Ascending aorta (tissue), 2 donors: Measurements from ENCODE around the gene CASZ1. TPM values are rescaled to one million over a fixed set of nuclear protein-coding genes. Genes with fewer than 3 reads are reported as not detected.

ENCODE experiments used
- DNase-seq, 2 donors: peaks; one replicate each; pipeline ENCODE4 v3.0.0-alpha.2; 2019; ENCODE audit warnings: low spot score in 2 of 2
- H3K27ac ChIP-seq, 2 donors: fragments of 200-600 bp; sonication (generic); one replicate each; pipeline ENCODE4 v1.5.1; 2016 to 2017; ENCODE audit warnings: mild to moderate bottlenecking in 1 of 2
- H3K27me3 ChIP-seq: fragments of 200-600 bp; sonication (generic); one replicate; pipeline ENCODE4 v1.5.1; 2017
- H3K36me3 ChIP-seq, 2 donors: fragments of 200-600 bp; sonication (generic); one replicate each; pipeline ENCODE4 v1.5.1; 2016
- H3K4me1 ChIP-seq, 2 donors: fragments of 200-600 bp; sonication (generic); one replicate each; pipeline ENCODE4 v1.5.1; 2016 to 2017; ENCODE audit warnings: mild to moderate bottlenecking in 1 of 2
- H3K4me3 ChIP-seq, 2 donors: fragments of 200-600 bp; sonication (generic); one replicate each; pipeline ENCODE4 v1.5.1; 2016 to 2017; ENCODE audit warnings: mild to moderate bottlenecking in 1 of 2
- H3K9me3 ChIP-seq, 2 donors: fragments of 200-600 bp; sonication (generic); one replicate each; pipeline ENCODE4 v1.5.1; 2016
- intact Hi-C: fragments of 100-400 bp; cut with DNase I; formaldehyde crosslinking; loops from one replicate; pipeline ENCODE4 v1.15.1; 2023
- total RNA-seq: library from RNA; depleted of rRNA; stranded (reverse); fragments of >200 nt; gene quantifications from one replicate; pipeline ENCODE4 v1.1.0, GENCODE V29; 2016
- TF ChIP-seq, protein P1 (sequence below), 3 experiments: fragments of 200-600 bp in 2 of 3; fragments of 450-650 bp in 1 of 3; sonication (generic) in 2 of 3; IDR thresholded peaks; one replicate each; pipeline ENCODE4 v1.5.1; 2016 to 2019; ENCODE audit warnings: antibody characterized with exemption in 3 of 3, mild to moderate bottlenecking in 1 of 3, moderate library complexity in 1 of 3

Gene CASZ1
- total RNA-seq, 1 donor from 2014 or later = 25.8 TPM

DNA sequence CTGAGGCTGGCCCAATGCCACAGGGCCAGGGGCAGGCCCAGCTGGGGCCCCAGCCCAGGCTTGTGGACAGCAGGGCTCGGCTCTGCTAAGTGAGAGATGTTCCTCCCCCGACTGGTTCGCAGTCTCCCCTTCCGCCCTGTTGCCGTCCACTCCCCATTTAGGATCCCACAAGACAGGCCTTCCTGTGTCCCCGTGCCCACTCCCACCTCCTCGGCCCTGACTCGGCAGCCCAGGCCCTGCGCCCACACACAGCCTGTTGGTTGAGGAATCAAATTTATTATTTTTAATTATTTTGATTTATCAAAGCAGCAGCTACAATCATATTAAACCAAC, 78.4 kb downstream of the CASZ1 start:
- TF ChIP-seq, protein P1, sequence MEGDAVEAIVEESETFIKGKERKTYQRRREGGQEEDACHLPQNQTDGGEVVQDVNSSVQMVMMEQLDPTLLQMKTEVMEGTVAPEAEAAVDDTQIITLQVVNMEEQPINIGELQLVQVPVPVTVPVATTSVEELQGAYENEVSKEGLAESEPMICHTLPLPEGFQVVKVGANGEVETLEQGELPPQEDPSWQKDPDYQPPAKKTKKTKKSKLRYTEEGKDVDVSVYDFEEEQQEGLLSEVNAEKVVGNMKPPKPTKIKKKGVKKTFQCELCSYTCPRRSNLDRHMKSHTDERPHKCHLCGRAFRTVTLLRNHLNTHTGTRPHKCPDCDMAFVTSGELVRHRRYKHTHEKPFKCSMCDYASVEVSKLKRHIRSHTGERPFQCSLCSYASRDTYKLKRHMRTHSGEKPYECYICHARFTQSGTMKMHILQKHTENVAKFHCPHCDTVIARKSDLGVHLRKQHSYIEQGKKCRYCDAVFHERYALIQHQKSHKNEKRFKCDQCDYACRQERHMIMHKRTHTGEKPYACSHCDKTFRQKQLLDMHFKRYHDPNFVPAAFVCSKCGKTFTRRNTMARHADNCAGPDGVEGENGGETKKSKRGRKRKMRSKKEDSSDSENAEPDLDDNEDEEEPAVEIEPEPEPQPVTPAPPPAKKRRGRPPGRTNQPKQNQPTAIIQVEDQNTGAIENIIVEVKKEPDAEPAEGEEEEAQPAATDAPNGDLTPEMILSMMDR (IDR thresholded peaks at IDR 0.05) = no peak
- peaks cover 0 to 4% of the 10 kb centered on the region in 2 donors for H3K4me1 ChIP-seq
- no peak overlapping the region for H3K4me3 ChIP-seq
- no peak overlapping the region for H3K27ac ChIP-seq
- H3K9me3 ChIP-seq = no peaks in the 10 kb centered on the region
- intact Hi-C loops = no loop called here
- no peak for DNase-seq
- H3K27me3 ChIP-seq = no peaks in the 10 kb centered on the region
- H3K36me3 ChIP-seq = no peaks in the 10 kb centered on the region

DNA sequence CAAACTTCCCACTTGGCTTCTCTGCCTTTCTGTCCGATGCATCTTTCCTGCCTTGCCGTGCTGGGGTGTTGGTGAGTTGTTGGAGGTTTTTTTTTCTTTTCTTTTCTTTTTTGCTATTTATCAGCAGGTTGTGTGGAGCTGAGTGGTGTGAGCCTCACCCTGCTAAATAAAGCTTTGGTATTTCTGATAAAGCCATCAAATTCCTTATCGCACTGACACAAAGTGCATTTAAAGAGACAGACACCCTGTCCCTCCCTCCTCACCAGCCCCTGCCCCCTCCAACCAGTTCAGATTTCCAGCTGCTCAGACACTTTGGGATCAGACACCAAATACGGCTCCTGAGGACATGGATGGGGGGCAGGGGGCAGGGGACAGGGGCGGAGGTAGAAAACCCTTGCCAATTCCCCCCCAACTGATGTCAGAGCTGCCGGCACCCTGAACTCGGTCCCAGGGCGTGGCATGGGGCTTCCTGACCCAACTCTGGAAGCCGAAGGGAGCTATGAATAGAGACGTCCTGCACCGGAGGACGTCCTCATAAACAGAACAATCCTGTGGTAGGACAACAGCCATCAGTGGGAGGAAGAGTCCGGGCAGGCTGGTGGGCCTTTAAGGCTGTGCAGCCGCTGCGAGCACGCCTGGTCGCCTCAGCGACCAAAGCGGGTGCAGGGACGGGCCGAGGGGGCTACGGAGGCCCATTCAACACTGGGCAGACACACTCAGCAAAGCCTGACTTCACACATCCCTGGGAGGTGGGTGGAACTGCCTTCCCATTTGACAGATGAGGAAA, 79.0 kb downstream of the CASZ1 start:
- Histone ChIP-seq H3K27ac (no peak overlapping the region), H3K36me3 (no peaks in the 10 kb centered on the region), H3K4me3 (no peak overlapping the region), H3K4me1 (peaks cover 0 to 4% of the 10 kb centered on the region in 2 donors), H3K9me3 (no peaks in the 10 kb centered on the region), H3K27me3 (no peaks in the 10 kb centered on the region)
- DNase-seq = no peak
- TF ChIP-seq, protein P1 (IDR thresholded peaks at IDR 0.05) = no peak
- intact Hi-C loops = no loop called here

DNA sequence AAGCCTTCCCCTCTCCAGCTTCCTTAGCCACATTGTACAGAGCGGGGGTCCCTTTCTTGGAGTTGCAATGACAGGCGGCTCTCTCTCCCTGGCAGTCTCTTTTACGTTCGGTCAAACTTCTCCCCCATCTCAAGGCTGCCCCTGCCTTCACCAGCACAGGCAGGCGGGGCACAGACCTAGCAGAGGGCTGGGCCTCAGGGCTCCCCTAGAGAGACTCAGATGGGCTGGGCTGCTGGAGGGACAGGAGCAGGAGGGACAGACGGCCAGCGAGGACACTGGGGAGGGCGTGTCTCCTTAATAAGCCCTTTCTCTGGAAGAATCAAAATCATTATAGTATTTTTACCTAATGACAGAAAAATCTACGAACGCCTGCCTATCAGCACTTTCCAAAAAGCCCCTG, 79.6 kb downstream of the CASZ1 start:
- H3K4me3 ChIP-seq = no peak overlapping the region
- peaks cover 0 to 4% of the 10 kb centered on the region in 2 donors for H3K4me1 ChIP-seq
- no peaks in the 10 kb centered on the region for H3K27me3 ChIP-seq
- intact Hi-C loops = no loop called here
- no peaks in the 10 kb centered on the region for H3K9me3 ChIP-seq
- no peak overlapping the region for H3K27ac ChIP-seq
- no peaks in the 10 kb centered on the region for H3K36me3 ChIP-seq
- no peak for DNase-seq
- TF ChIP-seq, protein P1 (IDR thresholded peaks at IDR 0.05) = no peak

DNA sequence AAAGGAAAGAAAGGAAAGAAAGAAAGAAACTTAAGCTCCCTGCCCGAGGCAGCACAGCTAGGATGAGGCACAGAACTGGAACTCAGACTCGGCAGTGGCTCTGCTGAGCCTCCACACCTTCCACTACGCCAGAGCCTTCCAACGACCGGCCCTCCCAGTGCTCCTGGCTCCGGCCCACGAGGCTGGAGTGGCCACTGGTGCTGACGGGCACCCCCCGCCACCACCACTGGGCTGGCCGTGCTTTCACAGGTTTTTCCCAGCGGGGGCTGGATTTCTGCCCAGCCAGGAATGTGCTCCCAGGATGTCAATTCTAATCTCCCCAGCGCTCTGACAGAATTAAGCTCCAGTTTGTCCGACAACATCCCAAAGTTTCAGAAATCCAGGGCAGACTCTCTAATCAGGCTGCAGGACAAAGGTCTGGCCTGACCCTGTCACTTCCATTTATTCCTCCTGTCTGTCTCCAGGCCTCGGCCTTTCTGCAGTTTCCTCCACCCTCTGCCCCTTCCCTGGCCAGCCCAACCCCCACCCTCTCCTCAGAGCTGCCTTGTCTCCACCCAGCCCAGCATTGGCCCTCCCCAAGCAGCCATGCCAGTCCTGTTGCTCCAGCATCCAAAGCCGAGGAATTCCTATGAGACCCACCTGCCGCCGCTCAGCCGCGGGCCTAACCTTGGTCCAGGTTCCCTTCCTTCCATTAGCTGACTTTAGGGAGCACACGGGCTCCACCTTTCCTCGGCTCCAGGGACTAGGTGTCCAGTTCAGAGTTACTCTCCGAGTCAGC, 81.9 kb downstream of the CASZ1 start:
- peaks cover 0 to 4% of the 10 kb centered on the region in 2 donors for H3K4me1 ChIP-seq
- no peak for DNase-seq
- intact Hi-C loops = no loop called here
- no peaks in the 10 kb centered on the region for H3K27me3 ChIP-seq
- no peaks in the 10 kb centered on the region for H3K9me3 ChIP-seq
- H3K36me3 ChIP-seq = no peaks in the 10 kb centered on the region
- peak overlapping the region; percentile 3 to 44 for H3K27ac ChIP-seq
- TF ChIP-seq, protein P1 (IDR thresholded peaks at IDR 0.05) = no peak
- H3K4me3 ChIP-seq = peak overlapping the region in 1 of 2 donors; percentile 39

DNA sequence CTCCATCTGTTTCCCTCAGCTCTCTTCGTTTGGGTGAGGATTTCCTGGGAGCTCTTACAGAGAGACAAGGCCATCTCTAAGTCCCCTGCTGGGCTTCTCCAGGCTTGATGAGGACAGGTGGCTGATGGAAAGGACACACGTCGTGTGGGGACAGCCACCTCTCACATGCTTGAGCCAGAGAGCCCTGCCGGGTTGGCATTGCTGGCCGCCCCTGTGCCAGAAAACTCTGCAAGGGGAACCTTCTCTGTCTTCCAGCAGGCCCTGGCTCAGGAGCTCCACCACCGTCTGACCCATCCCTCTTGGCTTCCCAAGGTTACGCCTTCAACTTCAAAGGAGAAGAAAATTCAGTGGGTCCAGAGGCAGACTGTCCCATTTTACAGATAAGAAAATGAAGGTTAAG, 82.8 kb downstream of the CASZ1 start:
- Histone ChIP-seq H3K36me3 (no peaks in the 10 kb centered on the region), H3K4me1 (peaks cover 0 to 4% of the 10 kb centered on the region in 2 donors), H3K9me3 (no peaks in the 10 kb centered on the region), H3K27me3 (no peaks in the 10 kb centered on the region), H3K27ac (peak overlapping the region in 1 of 2 donors; percentile 3), H3K4me3 (no peak overlapping the region)
- intact Hi-C loops = no loop called here
- TF ChIP-seq, protein P1 (IDR thresholded peaks at IDR 0.05) = no peak
- no peak for DNase-seq
